ENCODE data around the gene FRMD4A. TPM values are rescaled to one million over a fixed set of nuclear protein-coding genes. Genes with fewer than 3 reads are reported as not detected.

The FRMD4A gene
- total RNA-seq, 2 experiments from 2014 or later = 0.17 TPM; not detected in 1

DNA sequence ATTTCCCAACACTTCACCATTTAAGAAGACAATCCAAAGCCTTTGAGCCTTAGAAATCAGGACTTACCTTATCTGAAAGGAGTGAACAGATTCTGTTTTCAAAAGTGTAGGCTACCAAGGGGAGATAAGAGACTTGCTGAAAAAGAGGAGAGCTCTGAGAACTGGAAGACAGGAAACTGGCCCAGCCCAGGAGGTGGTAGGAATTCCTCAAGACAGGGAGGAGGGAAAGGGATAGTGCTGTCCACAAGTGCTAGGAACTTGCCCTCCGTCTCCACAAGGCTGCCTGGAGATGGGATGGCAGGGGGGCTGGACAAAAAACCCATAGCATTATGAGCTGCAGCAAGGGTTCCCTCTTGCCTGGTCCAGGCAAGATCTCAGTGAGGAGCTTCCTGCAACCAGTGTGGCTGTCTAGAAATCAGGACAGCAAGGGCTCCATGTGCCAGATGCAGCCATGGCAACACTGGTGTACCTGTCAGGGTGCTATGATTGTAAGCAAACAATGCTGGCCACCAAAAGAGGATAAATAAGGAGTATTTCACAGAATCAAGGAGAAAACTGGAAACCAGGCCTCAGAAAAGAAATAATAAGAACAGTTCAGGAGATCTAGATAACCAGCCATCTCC lies 22.7 kb upstream of the FRMD4A start:
- Histone ChIP-seq H3K79me2 (ENCODE audit: insufficient read depth, low read depth, low read length) (no peaks in the 10 kb centered on the region), H4K20me1 (ENCODE audit: insufficient read depth, low read length) (no peaks in the 10 kb centered on the region), H2AFZ (ENCODE audit: low read length) (no peak overlapping the region), H3K4me2 (ENCODE audit: low read length) (no peak overlapping the region), H3K4me1 (ENCODE audit: insufficient read depth, low read length, poor library complexity, severe bottlenecking) (no peaks in the 10 kb centered on the region), H3K27ac (ENCODE audit: low read depth, low read length, poor library complexity, severe bottlenecking) (no peak overlapping the region), H3K36me3 (ENCODE audit: insufficient read depth, low read length) (no peaks in the 10 kb centered on the region), H3K9me3 (ENCODE audit: low read length) (no peaks in the 10 kb centered on the region), H3K9me2 (ENCODE audit: insufficient read depth, low read length) (no peaks in the 10 kb centered on the region), H3K4me3 (ENCODE audit: low read depth, low read length, poor library complexity, severe bottlenecking) (no peak overlapping the region)
- intact Hi-C loops (cut with micrococcal nuclease; ENCODE audit: unreplicated experiment) = no loop called here
- no peak for TF ChIP-seq CTCF (conservative IDR thresholded peaks at IDR 0.05; ENCODE audit: low read length)
- TF ChIP-seq EZH2phosphoT487 (IDR thresholded peaks at IDR 0.05; ENCODE audit: borderline replicate concordance, low read depth, low read length) = no peak
- ChIA-PET CTCF (ENCODE audit: unreplicated experiment) (no interaction called here), POLR2A (no interaction called here)
- BruUV-seq (replicated peaks) = no TSS peak
- DNase-seq (ENCODE audit: low spot score) = no peak

- TF ChIP-seq CTCF (conservative IDR thresholded peaks at IDR 0.05; ENCODE audit: low read length) (no peak), EZH2phosphoT487 (IDR thresholded peaks at IDR 0.05; ENCODE audit: borderline replicate concordance, low read depth, low read length) (no peak)
- DNase-seq (ENCODE audit: low spot score) = no peak
- H3K36me3 ChIP-seq (ENCODE audit: insufficient read depth, low read length) = no peaks in the 10 kb centered on the region
- BruUV-seq (replicated peaks) = no TSS peak
- H4K20me1 ChIP-seq (ENCODE audit: insufficient read depth, low read length) = no peaks in the 10 kb centered on the region
- no peaks in the 10 kb centered on the region for H3K79me2 ChIP-seq (ENCODE audit: insufficient read depth, low read depth, low read length)
- no peaks in the 10 kb centered on the region for H3K4me1 ChIP-seq (ENCODE audit: insufficient read depth, low read length, poor library complexity, severe bottlenecking)
- POLR2A ChIA-PET = no interaction called here
- no peak overlapping the region for H3K4me3 ChIP-seq (ENCODE audit: low read depth, low read length, poor library complexity, severe bottlenecking)
- CTCF ChIA-PET (ENCODE audit: unreplicated experiment) = interaction anchor here (0.6 kb wide), 1 partner anchor 77 kb away, joined by 3 read pairs; no protein-coding TSS in a partner anchor
- H3K27ac ChIP-seq (ENCODE audit: low read depth, low read length, poor library complexity, severe bottlenecking) = no peak overlapping the region
- no peaks in the 10 kb centered on the region for H3K9me2 ChIP-seq (ENCODE audit: insufficient read depth, low read length)
- no peak overlapping the region for H3K4me2 ChIP-seq (ENCODE audit: low read length)
- intact Hi-C loops (cut with micrococcal nuclease; ENCODE audit: unreplicated experiment) = no loop called here
- no peak overlapping the region for H2AFZ ChIP-seq (ENCODE audit: low read length)
- no peaks in the 10 kb centered on the region for H3K9me3 ChIP-seq (ENCODE audit: low read length)
Observed at GRCh38 chr10:14350006-14350405, 19.3 kb upstream of the FRMD4A start.

- TF ChIP-seq CTCF (conservative IDR thresholded peaks at IDR 0.05; ENCODE audit: low read length) = no peak
- Histone ChIP-seq H3K4me2 (ENCODE audit: low read length) (no peak overlapping the region), H3K9me3 (ENCODE audit: low read length) (no peaks in the 10 kb centered on the region), H3K4me3 (ENCODE audit: low read depth, low read length, poor library complexity, severe bottlenecking) (no peak overlapping the region), H3K27ac (ENCODE audit: low read depth, low read length, poor library complexity, severe bottlenecking) (no peak overlapping the region), H3K36me3 (ENCODE audit: insufficient read depth, low read length) (no peaks in the 10 kb centered on the region), H2AFZ (ENCODE audit: low read length) (no peak overlapping the region), H4K20me1 (ENCODE audit: insufficient read depth, low read length) (no peaks in the 10 kb centered on the region), H3K9me2 (ENCODE audit: insufficient read depth, low read length) (no peaks in the 10 kb centered on the region), H3K4me1 (ENCODE audit: insufficient read depth, low read length, poor library complexity, severe bottlenecking) (no peaks in the 10 kb centered on the region), H3K79me2 (ENCODE audit: insufficient read depth, low read depth, low read length) (no peaks in the 10 kb centered on the region)
- ChIA-PET CTCF (ENCODE audit: unreplicated experiment) (no interaction called here), POLR2A (no interaction called here)
- intact Hi-C loops (cut with micrococcal nuclease; ENCODE audit: unreplicated experiment) = no loop called here
- no TSS peak for BruUV-seq (replicated peaks)
- no peak for DNase-seq (ENCODE audit: low spot score)
Observed at GRCh38 chr10:14349081-14349480, 18.4 kb upstream of the FRMD4A start.
